ENCODE data around the gene LRRC3. TPM values are rescaled to one million over a fixed set of nuclear protein-coding genes. Genes with fewer than 3 reads are reported as not detected.

LRRC3 gene
- total and polyA plus RNA-seq, 4 donors: 3.0 to 14.2 (median 7.5) TPM

- 89% methylated on average over 30 of the region's 30 CpGs for WGBS
- no peaks in the 10 kb centered on the region for H3K36me3 ChIP-seq (ENCODE audit: control insufficient read depth in 4 of 4, insufficient read depth in 3 of 4, low read depth in 1 of 4, low read length in 3 of 4)
- no peak overlapping the region for H3K27ac ChIP-seq (ENCODE audit: low read depth in 1 of 2, low read length in 2 of 2)
- no peak overlapping the region for H3K4me3 ChIP-seq (ENCODE audit: low read depth in 1 of 3, low read length in 3 of 3)
- H3K9me3 ChIP-seq (ENCODE audit: control insufficient read depth in 4 of 4, low read length in 3 of 4): no peaks in the 10 kb centered on the region
- H3K27me3 ChIP-seq (ENCODE audit: control insufficient read depth in 4 of 4, insufficient read depth in 4 of 4, low read length in 3 of 4): no peaks in the 10 kb centered on the region
- H3K9ac ChIP-seq (ENCODE audit: low read depth in 1 of 2, low read length in 2 of 2): no peak overlapping the region
- no peaks in the 10 kb centered on the region for H3K4me1 ChIP-seq (ENCODE audit: control insufficient read depth in 4 of 4, insufficient read depth in 4 of 4, low read length in 3 of 4)
- no peak for DNase-seq (ENCODE audit: low spot score)
- TF ChIP-seq CTCF (IDR thresholded peaks at IDR 0.05; ENCODE audit: low read depth, low read length, missing input control) (no peak), FOXA1 (IDR thresholded peaks at IDR 0.05) (no peak), NR2F2 (IDR thresholded peaks at IDR 0.05) (no peak), RXRA (IDR thresholded peaks at IDR 0.05) (no peak), GABPA (IDR thresholded peaks at IDR 0.05 in 1 of 2, conservative IDR thresholded peaks at IDR 0.05 in 1 of 2) (no peak), JUND (IDR thresholded peaks at IDR 0.05) (no peak), RAD21 (IDR thresholded peaks at IDR 0.05) (no peak), HNF4A (conservative IDR thresholded peaks at IDR 0.05) (no peak), EGR1 (IDR thresholded peaks at IDR 0.05; ENCODE audit: low read depth in 2 of 2) (no peak), MAX (IDR thresholded peaks at IDR 0.05) (no peak), YY1 (IDR thresholded peaks at IDR 0.05) (no peak), ZBTB33 (IDR thresholded peaks at IDR 0.05) (no peak), ATF3 (IDR thresholded peaks at IDR 0.05) (no peak), HNF4G (IDR thresholded peaks at IDR 0.05) (no peak)
- TF ChIP-seq, protein P1, sequence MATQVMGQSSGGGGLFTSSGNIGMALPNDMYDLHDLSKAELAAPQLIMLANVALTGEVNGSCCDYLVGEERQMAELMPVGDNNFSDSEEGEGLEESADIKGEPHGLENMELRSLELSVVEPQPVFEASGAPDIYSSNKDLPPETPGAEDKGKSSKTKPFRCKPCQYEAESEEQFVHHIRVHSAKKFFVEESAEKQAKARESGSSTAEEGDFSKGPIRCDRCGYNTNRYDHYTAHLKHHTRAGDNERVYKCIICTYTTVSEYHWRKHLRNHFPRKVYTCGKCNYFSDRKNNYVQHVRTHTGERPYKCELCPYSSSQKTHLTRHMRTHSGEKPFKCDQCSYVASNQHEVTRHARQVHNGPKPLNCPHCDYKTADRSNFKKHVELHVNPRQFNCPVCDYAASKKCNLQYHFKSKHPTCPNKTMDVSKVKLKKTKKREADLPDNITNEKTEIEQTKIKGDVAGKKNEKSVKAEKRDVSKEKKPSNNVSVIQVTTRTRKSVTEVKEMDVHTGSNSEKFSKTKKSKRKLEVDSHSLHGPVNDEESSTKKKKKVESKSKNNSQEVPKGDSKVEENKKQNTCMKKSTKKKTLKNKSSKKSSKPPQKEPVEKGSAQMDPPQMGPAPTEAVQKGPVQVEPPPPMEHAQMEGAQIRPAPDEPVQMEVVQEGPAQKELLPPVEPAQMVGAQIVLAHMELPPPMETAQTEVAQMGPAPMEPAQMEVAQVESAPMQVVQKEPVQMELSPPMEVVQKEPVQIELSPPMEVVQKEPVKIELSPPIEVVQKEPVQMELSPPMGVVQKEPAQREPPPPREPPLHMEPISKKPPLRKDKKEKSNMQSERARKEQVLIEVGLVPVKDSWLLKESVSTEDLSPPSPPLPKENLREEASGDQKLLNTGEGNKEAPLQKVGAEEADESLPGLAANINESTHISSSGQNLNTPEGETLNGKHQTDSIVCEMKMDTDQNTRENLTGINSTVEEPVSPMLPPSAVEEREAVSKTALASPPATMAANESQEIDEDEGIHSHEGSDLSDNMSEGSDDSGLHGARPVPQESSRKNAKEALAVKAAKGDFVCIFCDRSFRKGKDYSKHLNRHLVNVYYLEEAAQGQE (IDR thresholded peaks at IDR 0.05): no peak
Observed at GRCh38 chr21:44424608-44425306, 30.6 kb upstream of the LRRC3 start.
